Dedifferentiated amniotic fluid mesenchymal stem cell (primary cell): ENCODE measurements around the gene ZFP36L1.
"Not testable (repeated sequence)": the region's sequence is repeated elsewhere in the genome, so short reads cannot be mapped to it uniquely, and the experiment has no call there.

Source experiments
- DNase-seq: peaks from one replicate; pipeline ENCODE4 v3.0.0-alpha.2; 2016; ENCODE audit errors: extremely low spot score

ZFP36L1 gene

GRCh38 chr14:68784226-68784910 is 8.5 kb downstream of the ZFP36L1 start:
- DNase-seq = no peak

DNA sequence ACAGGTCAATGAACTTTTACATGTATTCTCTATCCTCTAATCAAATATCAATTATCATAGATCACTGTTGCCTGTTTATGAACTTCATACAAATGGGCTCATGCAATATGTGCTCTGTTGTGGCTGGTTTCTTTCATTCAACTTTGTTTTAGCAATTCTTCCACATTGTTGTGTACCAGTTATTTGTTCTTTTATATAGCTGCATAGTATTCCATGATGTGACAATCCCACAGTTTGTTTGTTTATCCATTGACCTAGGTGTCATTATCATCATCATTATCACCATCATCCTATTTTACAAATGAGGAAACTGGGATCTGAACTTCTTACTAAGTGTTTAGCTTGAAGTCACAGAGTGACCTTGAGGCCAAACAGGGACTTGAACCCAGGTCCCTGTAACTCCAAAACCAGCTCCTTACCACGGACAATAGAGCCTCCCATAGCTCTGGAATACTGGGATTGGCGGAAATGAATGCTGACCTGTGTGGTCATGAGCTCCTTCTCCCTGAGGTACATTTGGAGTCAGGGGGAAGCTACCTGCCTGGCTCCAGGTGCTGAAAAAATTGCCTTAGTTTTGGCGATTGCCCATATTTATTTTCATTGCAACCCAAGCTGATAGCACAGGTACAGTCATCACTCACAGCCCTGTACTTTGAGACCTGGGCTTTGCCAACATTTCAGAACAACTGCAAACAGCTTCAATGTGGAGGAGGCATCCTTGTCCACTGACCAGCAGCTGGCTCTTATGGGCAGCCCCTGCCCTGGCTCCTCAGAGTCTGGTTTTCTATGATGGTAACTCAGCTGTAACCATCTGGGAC is 9.2 kb downstream of the ZFP36L1 start:
- no peak for DNase-seq

GRCh38 chr14:68782091-68782981 is 10.5 kb downstream of the ZFP36L1 start:
- DNase-seq = no peak

DNA sequence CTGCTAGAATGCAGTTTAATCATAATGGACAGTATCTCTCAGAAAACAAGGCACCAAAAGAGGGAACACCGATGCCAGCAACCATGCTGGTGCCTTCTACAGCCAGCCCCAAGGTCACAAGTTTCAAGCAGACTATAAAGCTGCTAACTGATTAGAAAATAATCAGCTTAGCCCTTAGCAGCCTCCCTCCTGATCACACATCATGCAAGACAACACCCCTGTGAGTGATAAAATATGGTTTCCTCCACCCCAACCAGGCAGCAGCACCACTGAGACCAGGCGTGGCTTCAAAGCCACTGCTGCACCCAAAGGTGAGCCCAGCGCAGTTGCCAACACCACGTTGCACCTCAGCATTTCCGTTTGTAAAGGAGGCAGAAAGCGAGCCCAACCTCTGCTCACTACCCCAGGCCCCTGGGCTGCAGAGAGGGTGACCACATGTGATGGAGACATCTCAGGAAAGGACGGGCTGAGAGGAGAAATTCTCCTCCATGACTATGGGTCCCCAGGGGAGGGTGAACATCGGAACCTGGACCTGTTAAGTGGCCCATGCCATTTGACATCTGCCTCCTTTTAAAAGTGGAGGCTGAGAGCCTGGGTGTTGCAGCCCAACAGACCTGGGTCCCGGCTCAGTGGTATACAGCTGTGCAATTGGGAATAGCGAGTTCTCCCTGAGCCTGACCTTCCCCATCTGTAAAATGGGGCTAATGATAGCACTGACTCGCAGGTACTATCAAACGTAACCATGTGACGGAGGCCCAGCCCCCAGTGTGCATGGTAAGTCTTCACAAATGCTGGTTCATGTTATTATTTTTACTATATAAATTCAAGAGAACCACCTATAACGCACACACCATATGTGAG is 11.5 kb downstream of the ZFP36L1 start:
- DNase-seq = no peak

DNA sequence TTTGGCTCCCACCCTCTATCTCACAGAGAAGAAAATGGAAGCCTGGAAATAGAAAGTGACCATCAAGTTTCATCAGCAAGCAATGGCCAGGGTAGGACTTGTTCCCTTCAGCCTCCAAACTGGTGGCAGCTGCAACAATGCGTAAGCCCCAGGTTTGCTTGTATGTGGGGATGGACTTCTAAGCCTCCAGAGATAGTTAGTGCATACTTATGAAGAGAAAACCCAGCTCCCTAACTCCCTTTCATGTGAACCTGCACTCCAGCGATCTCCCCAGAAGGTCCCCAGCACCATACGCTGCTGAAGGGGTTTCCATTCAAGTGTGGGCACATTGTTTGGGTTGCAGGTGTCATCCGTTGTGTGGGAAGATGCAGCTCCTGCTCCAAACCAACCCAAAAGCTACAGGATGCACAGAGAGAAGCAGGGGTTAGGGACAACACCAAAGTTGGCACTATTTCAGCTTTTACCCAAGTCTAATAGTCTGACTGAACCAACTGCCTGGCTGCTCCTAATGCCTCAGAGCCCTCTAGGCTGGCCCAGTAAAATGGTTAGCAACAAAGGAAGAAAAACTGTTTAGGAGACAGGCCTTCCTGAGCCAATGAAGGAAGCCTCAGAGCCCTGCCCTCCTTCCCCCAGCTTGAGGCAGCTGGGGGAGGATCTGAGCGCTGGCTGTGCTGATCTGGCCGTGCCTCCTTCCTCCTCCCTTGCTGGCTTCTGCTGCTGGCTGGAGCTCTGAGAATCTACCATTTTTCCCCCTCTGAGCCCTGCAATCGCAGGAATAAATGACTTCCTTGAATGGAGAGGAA is 12.3 kb downstream of the ZFP36L1 start:
- peak; percentile 41 for DNase-seq

DNA sequence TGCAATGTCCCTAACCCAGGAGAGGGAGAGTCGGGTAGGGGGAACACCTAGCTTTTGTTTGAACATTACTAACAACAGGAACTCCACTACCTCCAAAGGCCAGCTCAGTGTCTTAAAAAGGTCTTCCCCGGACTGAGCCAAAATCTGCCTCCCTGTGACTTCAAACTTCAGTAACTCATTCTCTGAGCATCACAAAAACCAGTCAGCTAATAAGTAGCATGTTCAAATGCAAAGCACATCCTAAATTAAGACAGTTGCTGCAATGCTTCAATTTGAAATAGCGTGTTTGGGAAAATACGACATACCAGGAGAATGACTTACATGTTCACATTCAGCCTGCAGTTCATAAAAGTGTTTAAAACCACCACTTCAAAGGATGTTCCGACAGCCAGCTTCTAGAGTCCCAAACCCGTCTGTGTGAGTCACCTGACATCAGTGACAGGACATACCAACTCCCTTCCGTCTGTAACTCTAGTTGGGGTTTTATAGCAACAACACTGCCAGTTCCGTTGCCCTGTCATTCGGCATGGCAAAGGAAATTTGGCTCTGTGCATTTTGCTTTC is 13.0 kb downstream of the ZFP36L1 start:
- peak; percentile 81 for DNase-seq

DNA sequence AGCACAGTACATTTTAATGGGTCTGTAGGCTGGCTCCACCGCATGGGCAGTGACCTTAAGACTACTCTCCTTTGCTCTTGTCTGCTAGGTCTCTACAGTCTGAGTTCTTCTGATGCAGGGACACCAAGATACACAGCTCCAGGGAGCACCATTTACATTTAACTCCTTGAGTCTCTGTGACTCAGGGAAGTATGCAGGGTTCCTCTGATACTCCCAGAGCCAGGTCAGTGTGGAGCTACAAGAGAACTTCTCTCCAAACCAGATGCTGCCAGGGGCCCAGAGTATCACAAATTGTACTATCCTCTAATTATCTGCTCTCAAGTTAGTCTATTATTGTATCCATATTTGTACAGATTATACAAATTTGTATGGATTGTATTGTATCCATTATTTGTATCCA is 15.2 kb downstream of the ZFP36L1 start:
- DNase-seq = no peak

DNA sequence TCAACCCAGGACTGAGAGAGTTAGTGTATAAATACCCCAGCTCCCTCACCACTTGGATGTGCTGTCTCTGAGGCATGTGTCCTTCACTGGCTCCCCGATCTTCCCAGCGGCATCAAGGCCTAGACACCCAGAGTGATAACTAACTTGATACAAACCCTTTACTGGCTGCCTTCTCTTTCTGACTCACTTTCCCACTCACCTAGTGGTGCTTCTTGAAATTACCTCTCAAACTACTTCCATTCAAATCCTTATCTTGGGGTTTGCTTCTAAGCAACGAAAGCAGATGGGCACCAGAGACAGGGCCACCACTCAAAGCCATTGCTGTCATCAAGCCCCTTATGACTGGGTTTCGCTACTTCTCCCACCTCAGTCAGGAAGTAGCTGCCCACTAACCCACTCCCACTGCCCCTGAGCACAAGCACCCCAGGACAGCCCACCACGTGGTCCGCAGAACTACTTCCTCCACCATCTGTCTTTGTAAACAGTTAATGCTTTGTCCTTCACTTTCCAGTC is 17.2 kb downstream of the ZFP36L1 start:
- DNase-seq = no peak

GRCh38 chr14:68774771-68775613 is 17.9 kb downstream of the ZFP36L1 start:
- peak; percentile 82 for DNase-seq

GRCh38 chr14:68772761-68773381 is 20.0 kb downstream of the ZFP36L1 start:
- no peak for DNase-seq

GRCh38 chr14:68771631-68772030 is 21.2 kb downstream of the ZFP36L1 start:
- DNase-seq = no peak

- DNase-seq = no peak
Measured at GRCh38 chr14:68770553-68771286, 22.1 kb downstream of the ZFP36L1 start.

DNA sequence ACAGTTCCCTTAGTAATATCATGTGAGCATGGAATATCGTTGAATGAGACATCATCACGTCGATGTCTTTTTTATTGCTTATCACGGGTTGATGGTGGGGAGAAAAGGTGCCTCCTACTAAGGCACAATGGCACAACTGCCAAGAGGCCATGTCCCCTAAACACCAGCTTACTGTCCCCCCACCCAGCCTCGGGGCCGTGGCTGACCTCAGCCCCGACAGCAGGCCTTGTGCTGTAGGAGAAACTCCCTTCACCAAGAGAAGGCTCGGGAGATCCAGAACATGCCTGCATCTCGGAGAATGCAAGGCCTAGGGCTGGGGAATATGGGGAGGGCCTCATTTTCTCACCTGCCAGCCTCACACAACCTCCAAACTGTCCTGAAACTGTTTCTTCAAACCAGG is 22.8 kb downstream of the ZFP36L1 start:
- no peak for DNase-seq

GRCh38 chr14:68768316-68768715 is 24.6 kb downstream of the ZFP36L1 start:
- DNase-seq = no peak

GRCh38 chr14:68767248-68767645 is 25.6 kb downstream of the ZFP36L1 start:
- DNase-seq = no peak

GRCh38 chr14:68766299-68767247 is 26.3 kb downstream of the ZFP36L1 start:
- no peak for DNase-seq

DNA sequence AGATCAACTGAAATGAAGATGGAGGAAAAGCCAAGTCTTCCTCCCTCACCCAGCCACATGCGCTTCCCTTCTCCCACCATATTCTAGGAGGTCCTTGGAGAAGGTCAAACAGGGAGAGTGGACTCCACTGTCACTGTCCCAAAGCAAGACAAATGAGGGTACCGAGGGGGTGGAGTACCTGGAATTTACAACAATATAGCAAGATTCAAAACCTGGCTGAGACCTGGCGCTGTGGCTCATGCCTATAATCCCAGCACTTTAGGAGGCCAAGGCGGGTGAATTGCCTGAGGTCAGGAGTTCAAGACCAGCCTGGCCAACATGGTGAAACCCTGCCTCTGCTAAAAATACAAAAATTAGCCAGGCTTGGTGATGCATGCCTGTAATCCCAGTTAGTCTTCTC is 29.0 kb downstream of the ZFP36L1 start:
- not testable (repeated sequence) for DNase-seq
